Neural crest cell (in vitro differentiated cells): ENCODE data around the gene IFNA6. TPM values are rescaled to one million over a fixed set of nuclear protein-coding genes. Genes with fewer than 3 reads are reported as not detected.

Experiments used
- DNase-seq: peaks from one replicate; pipeline ENCODE4 v3.0.0; 2021; ENCODE audit warnings: low read depth, mixed read lengths, low spot score
- H3K27ac Mint-ChIP-seq: one replicate; pipeline ENCODE4 v1.8.0; 2021; ENCODE audit warnings: mild to moderate bottlenecking, mixed read lengths; ENCODE audit not compliant: unreplicated experiment
- H3K27me3 Mint-ChIP-seq: 2 replicates; pipeline ENCODE4 v1.8.0; 2021; ENCODE audit warnings: low read depth, mild to moderate bottlenecking, mixed read lengths
- H3K36me3 Mint-ChIP-seq: 2 replicates; pipeline ENCODE4 v1.8.0; 2021; ENCODE audit warnings: low read depth, mild to moderate bottlenecking, mixed read lengths
- H3K4me1 Mint-ChIP-seq: 2 replicates; pipeline ENCODE4 v1.8.0; 2021; ENCODE audit warnings: mixed read lengths
- H3K4me3 Mint-ChIP-seq: one replicate; pipeline ENCODE4 v1.8.0; 2021; ENCODE audit warnings: mild to moderate bottlenecking, mixed read lengths
- H3K9me3 Mint-ChIP-seq: 2 replicates; pipeline ENCODE4 v1.8.0; 2021; ENCODE audit warnings: mixed read lengths
- CTCF ChIP-seq: fragments of 200-600 bp; sonication (generic); conservative IDR thresholded peaks from 2 replicates; pipeline ENCODE4 v1.5.0; 2021; ENCODE audit warnings: antibody characterized with exemption, mild to moderate bottlenecking
- total RNA-seq: library from RNA; stranded (reverse); gene quantifications from 2 replicates; pipeline ENCODE4 v1.2.1, GENCODE V29; 2021

Gene IFNA6
- total RNA-seq, 1 donor from 2014 or later: not detected

GRCh38 chr9:21334701-21335632, 15.7 kb downstream of the IFNA6 start, which contains the start of gene KLHL9:
TSS of gene KLHL9 (minus strand) at chr9:21335404. CDS start at chr9:21334859, 545 bp downstream.
- Mint-ChIP-seq H3K4me3 (peak within 1 kb of the TSS; percentile 91), H3K4me1 (peaks cover 46% of the 10 kb centered on the region), H3K27me3 (peaks cover 3% of the 10 kb centered on the region), H3K27ac (peak within 1 kb of the TSS; percentile 97), H3K9me3 (no peaks in the 10 kb centered on the region), H3K36me3 (peaks cover 13% of the 10 kb centered on the region)
- TF ChIP-seq CTCF: no peak
- peak; percentile 76 for DNase-seq

- H3K27ac Mint-ChIP-seq: no peak overlapping the region
- H3K27me3 Mint-ChIP-seq: peaks cover 1% of the 10 kb centered on the region
- no peaks in the 10 kb centered on the region for H3K9me3 Mint-ChIP-seq
- DNase-seq: no peak
- peaks cover 13% of the 10 kb centered on the region for H3K36me3 Mint-ChIP-seq
- peaks cover 46% of the 10 kb centered on the region for H3K4me1 Mint-ChIP-seq
- peak overlapping the region; percentile 91 for H3K4me3 Mint-ChIP-seq
- no peak for TF ChIP-seq CTCF
Observed at GRCh38 chr9:21333226-21333625, 17.5 kb downstream of the IFNA6 start.

GRCh38 chr9:21331676-21332402, 18.8 kb downstream of the IFNA6 start:
- no peak for TF ChIP-seq CTCF
- peaks cover 13% of the 10 kb centered on the region for H3K36me3 Mint-ChIP-seq

GRCh38 chr9:21326526-21327139, 24.1 kb downstream of the IFNA6 start:
- DNase-seq: no peak
- Mint-ChIP-seq H3K36me3 (peaks cover 10% of the 10 kb centered on the region), H3K4me1 (peaks cover 13% of the 10 kb centered on the region), H3K27ac (no peak overlapping the region), H3K9me3 (no peaks in the 10 kb centered on the region), H3K27me3 (no peaks in the 10 kb centered on the region), H3K4me3 (no peak overlapping the region)
- TF ChIP-seq CTCF: peak; percentile 84

More at GRCh38 chr9:21331676-21332402, 18.8 kb downstream of the IFNA6 start:
- no peak for DNase-seq
- no peaks in the 10 kb centered on the region for H3K9me3 Mint-ChIP-seq
- no peak overlapping the region for H3K27ac Mint-ChIP-seq
- H3K4me1 Mint-ChIP-seq: peaks cover 46% of the 10 kb centered on the region
- peak overlapping the region; percentile 70 for H3K4me3 Mint-ChIP-seq
- H3K27me3 Mint-ChIP-seq: no peaks in the 10 kb centered on the region

- DNase-seq: no peak
- peaks cover 10% of the 10 kb centered on the region for H3K36me3 Mint-ChIP-seq
- no peak for TF ChIP-seq CTCF
- no peaks in the 10 kb centered on the region for H3K27me3 Mint-ChIP-seq
- H3K4me1 Mint-ChIP-seq: peaks cover 6% of the 10 kb centered on the region
- no peak overlapping the region for H3K27ac Mint-ChIP-seq
- no peaks in the 10 kb centered on the region for H3K9me3 Mint-ChIP-seq
- H3K4me3 Mint-ChIP-seq: no peak overlapping the region
Observed at GRCh38 chr9:21324047-21324446, 26.6 kb downstream of the IFNA6 start.
